Measurements from ENCODE around the gene DNAJC13. TPM values are rescaled to one million over a fixed set of nuclear protein-coding genes. Genes with fewer than 3 reads are reported as not detected.

The DNAJC13 gene
- total and polyA plus RNA-seq, 8 donors = 6.5 to 197 (median 46.8) TPM

DNA sequence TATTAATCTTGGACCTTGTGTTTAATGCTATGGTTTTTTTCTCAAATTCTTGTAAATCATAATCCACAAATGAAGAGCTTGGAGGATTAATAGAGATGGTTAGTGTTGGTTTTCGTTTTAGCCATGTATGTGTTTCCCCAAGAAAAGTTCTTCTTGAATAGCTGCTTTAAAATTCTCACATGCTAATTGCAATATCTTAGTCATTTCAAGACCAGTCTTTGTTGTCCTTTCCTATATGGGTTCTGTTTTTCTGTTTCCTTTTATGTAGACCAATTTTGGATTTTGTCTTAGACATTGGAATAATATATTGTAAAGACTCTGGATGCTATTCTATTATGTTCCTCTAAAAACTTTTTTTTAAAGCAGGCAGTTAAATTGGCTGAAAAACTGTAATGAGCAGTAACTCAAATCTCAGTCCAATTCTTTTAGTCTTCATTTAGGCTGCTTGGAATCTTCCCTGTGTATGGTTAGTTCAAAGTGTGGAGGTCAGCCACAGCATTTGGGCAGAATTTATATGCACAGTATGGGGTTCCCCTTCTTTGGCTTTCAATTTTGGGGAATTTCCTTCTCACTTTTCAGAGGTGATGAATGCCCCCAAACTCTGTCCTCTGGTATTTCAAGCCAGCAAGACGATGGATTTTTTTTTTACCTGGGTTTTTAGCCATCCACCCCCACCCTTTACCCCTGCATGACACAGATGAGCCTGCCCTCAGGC lies 39.1 kb upstream of the DNAJC13 start:
- DNase-seq = no peak
- no peaks in the 10 kb centered on the region for H3K4me1 ChIP-seq
- no peaks in the 10 kb centered on the region for H3K36me3 ChIP-seq
- intact Hi-C loops (cut with DNase I; ENCODE audit: low total_unique reads) = no loop called here
- no peak overlapping the region for H3K4me3 ChIP-seq
- no peaks in the 10 kb centered on the region for H3K9me3 ChIP-seq
- no peak overlapping the region for H3K27ac ChIP-seq
- 78 to 88% (median 83%) methylated on average over 2 of the region's 2 CpGs for WGBS, 5 donors
- no peaks in the 10 kb centered on the region for H3K27me3 ChIP-seq
- TF ChIP-seq POLR2A (IDR thresholded peaks at IDR 0.05) = no peak
- TF ChIP-seq, protein P1, sequence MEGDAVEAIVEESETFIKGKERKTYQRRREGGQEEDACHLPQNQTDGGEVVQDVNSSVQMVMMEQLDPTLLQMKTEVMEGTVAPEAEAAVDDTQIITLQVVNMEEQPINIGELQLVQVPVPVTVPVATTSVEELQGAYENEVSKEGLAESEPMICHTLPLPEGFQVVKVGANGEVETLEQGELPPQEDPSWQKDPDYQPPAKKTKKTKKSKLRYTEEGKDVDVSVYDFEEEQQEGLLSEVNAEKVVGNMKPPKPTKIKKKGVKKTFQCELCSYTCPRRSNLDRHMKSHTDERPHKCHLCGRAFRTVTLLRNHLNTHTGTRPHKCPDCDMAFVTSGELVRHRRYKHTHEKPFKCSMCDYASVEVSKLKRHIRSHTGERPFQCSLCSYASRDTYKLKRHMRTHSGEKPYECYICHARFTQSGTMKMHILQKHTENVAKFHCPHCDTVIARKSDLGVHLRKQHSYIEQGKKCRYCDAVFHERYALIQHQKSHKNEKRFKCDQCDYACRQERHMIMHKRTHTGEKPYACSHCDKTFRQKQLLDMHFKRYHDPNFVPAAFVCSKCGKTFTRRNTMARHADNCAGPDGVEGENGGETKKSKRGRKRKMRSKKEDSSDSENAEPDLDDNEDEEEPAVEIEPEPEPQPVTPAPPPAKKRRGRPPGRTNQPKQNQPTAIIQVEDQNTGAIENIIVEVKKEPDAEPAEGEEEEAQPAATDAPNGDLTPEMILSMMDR (IDR thresholded peaks at IDR 0.05) = no peak
- no peak for TF ChIP-seq EP300 (IDR thresholded peaks at IDR 0.05)
- no peak for TF ChIP-seq POLR2AphosphoS5 (IDR thresholded peaks at IDR 0.05)

DNA sequence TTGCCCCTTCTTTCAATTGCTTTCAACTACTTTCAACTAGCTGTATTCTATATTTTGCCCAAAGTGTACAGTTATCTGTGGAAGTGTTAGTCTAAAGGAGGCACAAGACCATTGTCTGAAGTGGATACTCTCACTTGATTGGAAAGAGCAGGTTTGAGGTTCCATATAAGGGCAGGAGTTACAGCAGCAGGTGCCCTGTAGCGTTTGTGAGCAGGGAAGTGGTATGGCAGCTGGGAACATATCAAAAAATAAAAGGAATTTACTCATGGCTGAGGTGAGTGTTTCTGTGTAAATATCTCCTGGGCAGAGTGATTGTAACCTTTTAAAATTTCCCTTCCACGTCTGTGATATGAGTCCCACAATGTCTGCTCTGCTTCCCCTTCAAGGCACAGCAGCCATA lies 38.5 kb upstream of the DNAJC13 start:
- Histone ChIP-seq H3K27ac (no peak overlapping the region), H3K36me3 (no peaks in the 10 kb centered on the region)
- 27 to 48% (median 38%) methylated on average over 2 of the region's 2 CpGs for WGBS, 5 donors

DNA sequence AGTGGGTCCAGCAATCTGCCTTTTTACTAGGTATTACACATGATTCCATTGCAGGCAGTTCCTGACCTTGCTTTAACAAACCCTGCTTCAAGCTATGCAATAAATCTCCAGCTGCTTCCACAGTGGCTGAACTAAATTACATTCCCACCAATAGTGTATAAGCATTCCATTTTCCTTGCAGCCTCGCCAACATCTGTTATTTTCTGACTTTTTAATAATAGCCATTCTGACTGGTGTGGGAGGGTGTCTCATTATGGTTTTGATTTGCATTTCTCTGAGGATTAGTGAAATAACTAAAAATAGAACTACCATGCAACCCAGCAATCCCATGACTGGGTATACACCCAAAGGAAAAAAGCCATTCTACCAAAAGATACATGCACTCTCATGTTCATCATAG lies 36.4 kb upstream of the DNAJC13 start:
- no peaks in the 10 kb centered on the region for H3K27me3 ChIP-seq
- no peak overlapping the region for H3K27ac ChIP-seq
- H3K4me1 ChIP-seq = no peaks in the 10 kb centered on the region
- H3K9me3 ChIP-seq = no peaks in the 10 kb centered on the region
- DNase-seq = no peak
- H3K36me3 ChIP-seq = no peaks in the 10 kb centered on the region
- H3K4me3 ChIP-seq = no peak overlapping the region
- intact Hi-C loops (cut with DNase I; ENCODE audit: low total_unique reads) = no loop called here
- WGBS, 5 donors = 69 to 86% (median 76%) methylated on average over 1 of the region's 1 CpG
- TF ChIP-seq, protein P1 (IDR thresholded peaks at IDR 0.05) = no peak
- TF ChIP-seq POLR2A (IDR thresholded peaks at IDR 0.05) (no peak), EP300 (IDR thresholded peaks at IDR 0.05) (no peak), POLR2AphosphoS5 (IDR thresholded peaks at IDR 0.05) (no peak)

More for the DNA sequence above, 38.5 kb upstream of the DNAJC13 start:
- no peak for DNase-seq
- Histone ChIP-seq H3K27me3 (no peaks in the 10 kb centered on the region), H3K9me3 (no peaks in the 10 kb centered on the region), H3K4me3 (no peak overlapping the region), H3K4me1 (no peaks in the 10 kb centered on the region)
- intact Hi-C loops (cut with DNase I; ENCODE audit: low total_unique reads) = no loop called here
- TF ChIP-seq EP300 (IDR thresholded peaks at IDR 0.05) = no peak
- TF ChIP-seq, protein P1 (IDR thresholded peaks at IDR 0.05) = no peak
- no peak for TF ChIP-seq POLR2A (IDR thresholded peaks at IDR 0.05)
- TF ChIP-seq POLR2AphosphoS5 (IDR thresholded peaks at IDR 0.05) = no peak

DNA sequence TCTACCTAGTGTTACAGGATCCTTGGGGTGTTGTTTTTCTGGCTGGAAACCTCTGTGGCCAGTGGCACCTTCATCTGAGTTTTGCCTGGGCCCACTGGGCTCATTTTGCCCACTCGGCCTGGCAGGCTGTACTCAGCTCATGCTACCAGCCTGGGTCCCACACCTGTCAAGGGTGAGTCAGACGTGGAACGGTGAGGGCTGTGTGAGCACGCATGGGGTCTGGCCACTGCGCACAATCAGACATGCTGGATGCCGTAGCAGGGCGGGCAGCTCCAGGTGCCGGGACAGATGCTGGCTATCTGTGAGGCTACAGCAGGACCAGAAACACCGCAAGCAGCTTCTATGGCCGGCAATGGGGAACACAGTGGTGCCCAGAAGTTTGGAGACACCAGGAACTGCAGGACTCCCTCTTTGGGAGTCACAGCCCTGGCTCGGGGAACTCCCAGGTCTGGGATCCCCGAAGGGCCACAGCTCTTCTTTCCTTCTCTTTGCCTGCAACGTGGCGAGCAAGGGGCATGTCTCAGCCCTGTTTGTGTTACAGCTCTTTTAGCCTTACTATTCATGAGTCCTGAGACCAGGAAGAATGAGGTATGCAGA lies 35.9 kb upstream of the DNAJC13 start:
- Histone ChIP-seq H3K27ac (no peak overlapping the region), H3K9me3 (no peaks in the 10 kb centered on the region), H3K4me1 (no peaks in the 10 kb centered on the region), H3K4me3 (no peak overlapping the region), H3K27me3 (no peaks in the 10 kb centered on the region), H3K36me3 (no peaks in the 10 kb centered on the region)
- no peak for TF ChIP-seq POLR2AphosphoS5 (IDR thresholded peaks at IDR 0.05)
- TF ChIP-seq EP300 (IDR thresholded peaks at IDR 0.05) = no peak
- TF ChIP-seq POLR2A (IDR thresholded peaks at IDR 0.05) = no peak
- TF ChIP-seq, protein P1 (IDR thresholded peaks at IDR 0.05) = no peak
- DNase-seq = no peak
- intact Hi-C loops (cut with DNase I; ENCODE audit: low total_unique reads) = no loop called here
- 72 to 96% (median 86%) methylated on average over 13 to 14 of the region's 14 CpGs for WGBS, 5 donors
